ENCODE data around the gene WDR89. TPM values are rescaled to one million over a fixed set of nuclear protein-coding genes. Genes with fewer than 3 reads are reported as not detected.

WDR89 gene, protein sequence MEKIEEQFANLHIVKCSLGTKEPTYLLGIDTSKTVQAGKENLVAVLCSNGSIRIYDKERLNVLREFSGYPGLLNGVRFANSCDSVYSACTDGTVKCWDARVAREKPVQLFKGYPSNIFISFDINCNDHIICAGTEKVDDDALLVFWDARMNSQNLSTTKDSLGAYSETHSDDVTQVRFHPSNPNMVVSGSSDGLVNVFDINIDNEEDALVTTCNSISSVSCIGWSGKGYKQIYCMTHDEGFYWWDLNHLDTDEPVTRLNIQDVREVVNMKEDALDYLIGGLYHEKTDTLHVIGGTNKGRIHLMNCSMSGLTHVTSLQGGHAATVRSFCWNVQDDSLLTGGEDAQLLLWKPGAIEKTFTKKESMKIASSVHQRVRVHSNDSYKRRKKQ
- 10 to 100 TPM in 2 of 4 donors, 1 to 10 TPM in 2; 8.6 to 11.4 (median 10.0) TPM for total RNA-seq
- polyA plus RNA-seq = 10 to 100 TPM in 1 of 3 donors, 1 to 10 TPM in 2; 5.9 to 12.3 (median 9.7) TPM
- long read RNA-seq, donor 1, partial matches to known transcripts = 0 of 6 reads
- long read RNA-seq, donor 1, other reads (novel, unspliced or antisense) = 5 of 6 reads
- long read RNA-seq, donor 2, partial matches to known transcripts = 0 of 19 reads
- long read RNA-seq, donor 2, other reads (novel, unspliced or antisense) = 19 of 19 reads

GRCh38 chr14:63641473-63642228, at the start of gene WDR89:
Gene WDR89 (minus strand): TSS chr14:63641871. CDS start chr14:63599942, 41,929 bp downstream.
- Histone ChIP-seq H3K27ac (peak within 1 kb of the TSS; percentile 95), H3K4me1 (no peaks in the 10 kb centered on the region), H3K36me3 (ENCODE audit: insufficient read depth in 1 of 2, low read depth in 1 of 2) (no peaks in the 10 kb centered on the region), H3K9me3 (no peaks in the 10 kb centered on the region), H3K27me3 (ENCODE audit: insufficient read depth in 3 of 3, low read length in 2 of 3) (no peaks in the 10 kb centered on the region), H3K4me3 (peak within 1 kb of the TSS; percentile 72)
- TF ChIP-seq CTCF (IDR thresholded peaks at IDR 0.05) = peak; percentile 88
- WGBS, 3 donors = 0% methylated on average over 59 to 60 of the region's 60 CpGs
- intact Hi-C loops (cut with DNase I) = loop anchor here (5.0 kb wide), 2 partner anchors 86 to 99 kb away; partner anchors contain the start of genes PPP2R5E (in 1 of the 2) and SGPP1 (in 1 of the 2)
- DNase-seq = peak; percentile 96 to 98
- peak; percentile 94 to 97 (median 96) for ATAC-seq

DNA sequence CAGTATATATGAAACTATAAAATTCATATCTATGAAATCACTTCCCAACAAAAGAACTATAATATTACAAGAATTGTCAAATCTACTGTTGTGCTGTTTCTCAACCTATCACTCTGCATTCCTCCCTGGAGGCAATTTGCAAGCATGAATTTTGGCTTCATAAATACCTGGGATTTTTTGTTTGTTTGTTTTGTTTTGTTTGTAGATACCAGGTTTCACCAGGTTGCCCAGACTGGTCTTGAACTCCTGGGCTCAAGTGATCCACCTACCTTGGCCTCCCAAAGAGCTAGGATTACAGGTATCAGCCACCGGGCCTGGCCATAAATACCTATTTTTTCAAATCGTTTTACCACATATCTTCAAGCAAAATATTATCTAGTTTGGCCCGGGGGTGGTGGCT, 47.5 kb upstream of the WDR89 start:
- TF ChIP-seq CTCF (IDR thresholded peaks at IDR 0.05) = no peak
- no peak for ATAC-seq
- H3K9me3 ChIP-seq = no peaks in the 10 kb centered on the region

DNA sequence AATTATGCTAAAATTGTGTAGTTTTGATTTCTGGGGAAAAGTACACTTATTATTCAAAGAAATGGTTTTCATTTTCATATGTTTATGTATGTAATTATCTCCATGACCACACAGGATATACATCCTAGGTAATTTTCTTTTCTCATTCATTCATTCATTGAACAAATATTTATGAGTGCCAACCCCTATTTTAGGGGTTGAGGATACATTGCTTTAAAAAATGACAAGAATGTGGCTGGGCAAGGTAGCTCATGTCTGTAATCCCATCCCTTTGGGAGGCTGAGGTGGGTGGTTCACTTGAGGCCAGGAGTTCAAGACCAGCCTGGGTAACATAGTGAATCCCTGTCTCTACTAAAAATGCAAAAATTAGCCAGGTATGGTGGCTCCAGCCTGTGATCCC, 45.3 kb upstream of the WDR89 start:
- Histone ChIP-seq H3K9me3 (no peaks in the 10 kb centered on the region), H3K27me3 (ENCODE audit: insufficient read depth in 3 of 3, low read length in 2 of 3) (no peaks in the 10 kb centered on the region), H3K4me3 (no peak overlapping the region), H3K36me3 (ENCODE audit: insufficient read depth in 1 of 2, low read depth in 1 of 2) (peaks cover 0 to 8% of the 10 kb centered on the region in 2 donors), H3K27ac (no peak overlapping the region), H3K4me1 (no peaks in the 10 kb centered on the region)
- no peak for DNase-seq
- no peak for TF ChIP-seq CTCF (IDR thresholded peaks at IDR 0.05)
- intact Hi-C loops (cut with DNase I) = no loop called here
- no peak for ATAC-seq

More for the DNA sequence above, 47.5 kb upstream of the WDR89 start:
- 89 to 96% (median 91%) methylated on average over 3 of the region's 3 CpGs for WGBS, 3 donors
- Histone ChIP-seq H3K27me3 (ENCODE audit: insufficient read depth in 3 of 3, low read length in 2 of 3) (no peaks in the 10 kb centered on the region), H3K4me3 (no peak overlapping the region), H3K4me1 (no peaks in the 10 kb centered on the region), H3K36me3 (ENCODE audit: insufficient read depth in 1 of 2, low read depth in 1 of 2) (peaks cover 0 to 12% of the 10 kb centered on the region in 2 donors), H3K27ac (no peak overlapping the region)
- intact Hi-C loops (cut with DNase I) = no loop called here
- DNase-seq = no peak

DNA sequence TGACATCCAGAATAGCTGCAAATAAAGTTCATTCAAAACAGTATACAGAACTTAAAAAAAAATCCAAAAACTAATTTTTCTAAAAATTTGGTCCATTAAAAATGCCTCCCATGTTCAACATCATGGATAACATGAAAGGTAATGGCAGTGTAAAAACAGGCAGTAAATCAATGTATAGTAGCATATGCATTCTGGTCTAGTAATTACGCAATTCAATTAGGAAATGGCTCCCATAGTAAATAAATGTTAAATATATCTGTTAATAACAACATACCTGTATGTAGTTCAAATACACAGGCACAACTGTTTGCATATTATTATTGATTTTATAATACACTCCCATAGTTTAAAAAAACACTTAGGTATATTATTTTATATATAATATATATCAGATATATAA, 43.7 kb upstream of the WDR89 start:
- H3K4me3 ChIP-seq = no peak overlapping the region
- intact Hi-C loops (cut with DNase I) = no loop called here
- no peak for TF ChIP-seq CTCF (IDR thresholded peaks at IDR 0.05)
- no peak for DNase-seq
- no peaks in the 10 kb centered on the region for H3K9me3 ChIP-seq
- WGBS, 3 donors = 96 to 100% (median 98%) methylated on average over 1 of the region's 1 CpG
- H3K27me3 ChIP-seq (ENCODE audit: insufficient read depth in 3 of 3, low read length in 2 of 3) = no peaks in the 10 kb centered on the region
- no peak overlapping the region for H3K27ac ChIP-seq
- no peak for ATAC-seq
- H3K36me3 ChIP-seq (ENCODE audit: insufficient read depth in 1 of 2, low read depth in 1 of 2) = peaks cover 0 to 8% of the 10 kb centered on the region in 2 donors
- no peaks in the 10 kb centered on the region for H3K4me1 ChIP-seq

Measured in psoas muscle (tissue), 8 donors.